SJSA1 (cell line): ENCODE measurements around the gene CDAN1. TPM values are rescaled to one million over a fixed set of nuclear protein-coding genes. Genes with fewer than 3 reads are reported as not detected.
A peak's percentile ranks its signal among the peaks of the same experiment; 100 is the strongest.

ENCODE experiments used
- DNase-seq, 2 experiments: peaks; one replicate each; pipeline ENCODE4 v3.0.0-alpha.2; 2015 to 2020; ENCODE audit warnings: low spot score in 2 of 2, low read depth in 1 of 2
- H3K27ac ChIP-seq: fragments of 250-450 bp; sonication (Bioruptor Pico); 2 replicates; pipeline ENCODE4 v1.5.1; 2020; ENCODE audit warnings: mild to moderate bottlenecking, moderate library complexity
- H3K27me3 ChIP-seq: fragments of 250-450 bp; sonication (Bioruptor Pico); replicated peaks from 2 replicates; pipeline ENCODE4 v1.5.1; 2020; ENCODE audit warnings: mild to moderate bottlenecking, moderate library complexity
- H3K36me3 ChIP-seq: fragments of 250-450 bp; sonication (Bioruptor Pico); 2 replicates; pipeline ENCODE4 v1.5.1; 2020; ENCODE audit warnings: mild to moderate bottlenecking
- H3K4me1 ChIP-seq: fragments of 250-450 bp; sonication (Bioruptor Pico); replicated peaks from 2 replicates; pipeline ENCODE4 v1.6.1; 2021; ENCODE audit warnings: mild to moderate bottlenecking
- H3K4me3 ChIP-seq: fragments of 250-450 bp; sonication (Bioruptor Pico); 2 replicates; pipeline ENCODE4 v1.5.1; 2020; ENCODE audit warnings: mild to moderate bottlenecking
- H3K9me3 ChIP-seq: fragments of 250-450 bp; sonication (Bioruptor Pico); replicated peaks from 2 replicates; pipeline ENCODE4 v1.5.1; 2020; ENCODE audit warnings: mild to moderate bottlenecking
- total RNA-seq: library from RNA; depleted of rRNA; stranded (reverse); fragments of >200 nt; shearing (Covaris generic); gene quantifications from 2 replicates; pipeline ENCODE4 v1.2.3, GENCODE V29; 2014

CDAN1 gene
- total RNA-seq, 1 experiment from 2014 or later: 15.9 TPM

DNA sequence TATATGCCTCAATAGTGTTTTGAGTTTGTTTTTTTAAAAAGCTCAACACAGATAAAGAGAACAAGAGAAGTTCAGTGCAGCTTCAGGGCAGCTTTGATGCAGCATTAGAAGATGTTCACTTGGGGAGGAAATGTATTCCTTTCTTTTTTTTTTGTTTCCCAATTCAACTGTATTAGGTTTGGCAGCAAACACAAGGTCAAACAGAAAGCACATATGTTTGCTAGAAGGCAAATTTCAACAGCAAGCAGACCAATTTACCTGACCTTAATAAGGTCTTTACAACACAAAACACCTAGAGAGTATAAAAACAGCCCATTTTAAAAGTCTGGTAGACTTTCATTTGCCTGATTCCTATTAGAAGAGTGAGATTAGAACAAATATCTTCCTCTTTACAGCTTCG lies 7.3 kb upstream of the CDAN1 start:
- Histone ChIP-seq H3K36me3 (peaks cover 12% of the 10 kb centered on the region), H3K27me3 (no peaks in the 10 kb centered on the region), H3K4me3 (no peak overlapping the region), H3K4me1 (no peaks in the 10 kb centered on the region), H3K9me3 (no peaks in the 10 kb centered on the region), H3K27ac (no peak overlapping the region)
- DNase-seq: no peak

DNA sequence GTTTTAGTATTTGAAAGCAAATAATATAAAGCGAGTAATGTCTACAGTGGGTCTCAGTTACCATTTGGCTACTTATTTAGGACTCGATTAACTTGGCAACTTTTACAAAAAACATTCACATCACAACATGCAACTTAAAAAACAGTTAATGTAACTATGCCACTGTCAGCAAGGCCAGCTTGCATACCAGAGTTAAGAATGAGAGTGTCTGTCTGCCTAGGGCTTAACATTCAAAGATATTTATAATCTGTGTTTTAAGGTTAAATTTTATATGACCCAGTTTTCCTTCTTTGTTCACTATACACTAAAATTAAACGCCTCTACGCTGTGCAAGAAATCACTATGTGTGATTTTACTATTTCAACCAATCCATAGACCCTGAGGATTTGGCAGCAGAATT lies 5.2 kb upstream of the CDAN1 start:
- no peaks in the 10 kb centered on the region for H3K27me3 ChIP-seq
- no peak for DNase-seq
- no peaks in the 10 kb centered on the region for H3K9me3 ChIP-seq
- H3K36me3 ChIP-seq: peaks cover 12% of the 10 kb centered on the region
- peaks cover 11% of the 10 kb centered on the region for H3K4me1 ChIP-seq
- H3K27ac ChIP-seq: no peak overlapping the region
- no peak overlapping the region for H3K4me3 ChIP-seq

GRCh38 chr15:42741710-42742109 lies 4.8 kb upstream of the CDAN1 start:
- Histone ChIP-seq H3K27ac (no peak overlapping the region), H3K4me3 (no peak overlapping the region), H3K27me3 (no peaks in the 10 kb centered on the region), H3K36me3 (peaks cover 14% of the 10 kb centered on the region), H3K9me3 (0 out of 2 replicates have a peak, but pooled peaks cover 1% of the 10 kb centered on the region), H3K4me1 (peaks cover 12% of the 10 kb centered on the region)
- no peak for DNase-seq

GRCh38 chr15:42737529-42738328 lies 801 bp upstream of the CDAN1 start:
- 0 out of 2 replicates have a peak, but pooled peaks cover 2% of the 10 kb centered on the region for H3K9me3 ChIP-seq
- peaks cover 42% of the 10 kb centered on the region for H3K36me3 ChIP-seq
- DNase-seq: no peak
- H3K4me1 ChIP-seq: peaks cover 22% of the 10 kb centered on the region
- H3K4me3 ChIP-seq: peak overlapping the region; percentile 97
- no peaks in the 10 kb centered on the region for H3K27me3 ChIP-seq
- H3K27ac ChIP-seq: peak overlapping the region; percentile 85

DNA sequence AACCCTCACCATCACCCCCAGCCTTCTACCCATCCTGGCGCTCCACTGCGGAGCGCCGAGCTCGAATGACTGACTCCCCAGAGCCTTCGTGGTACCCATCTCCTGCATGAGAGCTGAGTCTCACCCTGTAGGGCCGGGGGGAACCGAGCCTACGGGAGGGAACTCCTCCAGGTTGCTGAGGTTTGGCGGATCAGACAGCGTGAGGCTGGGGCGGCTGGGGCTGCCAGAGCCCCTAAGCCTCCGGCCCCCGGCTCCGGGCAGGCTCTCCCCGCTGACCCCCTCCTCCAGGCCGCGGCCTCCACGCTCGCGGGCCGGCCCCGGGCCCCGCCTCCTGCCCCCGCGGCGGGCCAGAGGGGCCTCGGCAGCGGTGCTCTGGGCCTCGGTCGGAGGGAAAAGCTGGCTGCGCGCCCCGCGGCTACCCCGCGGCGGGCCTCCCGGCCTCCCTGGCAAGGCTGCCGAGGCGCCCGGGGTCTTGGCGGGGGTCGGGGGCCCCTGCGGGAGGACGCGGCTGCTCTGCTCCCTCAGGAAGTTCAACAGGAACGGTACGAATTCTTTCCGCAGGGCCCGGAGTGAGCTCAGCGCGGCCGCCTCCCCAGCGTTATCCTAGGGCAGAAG lies 643 bp downstream of the CDAN1 start:
- peak overlapping the region; percentile 97 for H3K4me3 ChIP-seq
- H3K27me3 ChIP-seq: no peaks in the 10 kb centered on the region
- H3K36me3 ChIP-seq: peaks cover 56% of the 10 kb centered on the region
- H3K9me3 ChIP-seq: 0 out of 2 replicates have a peak, but pooled peaks cover 2% of the 10 kb centered on the region
- peak overlapping the region; percentile 85; the same call in 1 of the 2 replicates for H3K27ac ChIP-seq
- peaks cover 22% of the 10 kb centered on the region for H3K4me1 ChIP-seq
- peak in 1 of 2 experiments; percentile 31 for DNase-seq

GRCh38 chr15:42735382-42736165 lies 1.4 kb downstream of the CDAN1 start:
- Histone ChIP-seq H3K9me3 (0 out of 2 replicates have a peak, but pooled peaks cover 2% of the 10 kb centered on the region), H3K27ac (peak overlapping the region; percentile 85; the same call in 1 of the 2 replicates), H3K36me3 (peaks cover 64% of the 10 kb centered on the region), H3K4me1 (peaks cover 22% of the 10 kb centered on the region), H3K4me3 (peak overlapping the region; percentile 97), H3K27me3 (no peaks in the 10 kb centered on the region)
- DNase-seq: peak in 1 of 2 experiments; percentile 9

DNA sequence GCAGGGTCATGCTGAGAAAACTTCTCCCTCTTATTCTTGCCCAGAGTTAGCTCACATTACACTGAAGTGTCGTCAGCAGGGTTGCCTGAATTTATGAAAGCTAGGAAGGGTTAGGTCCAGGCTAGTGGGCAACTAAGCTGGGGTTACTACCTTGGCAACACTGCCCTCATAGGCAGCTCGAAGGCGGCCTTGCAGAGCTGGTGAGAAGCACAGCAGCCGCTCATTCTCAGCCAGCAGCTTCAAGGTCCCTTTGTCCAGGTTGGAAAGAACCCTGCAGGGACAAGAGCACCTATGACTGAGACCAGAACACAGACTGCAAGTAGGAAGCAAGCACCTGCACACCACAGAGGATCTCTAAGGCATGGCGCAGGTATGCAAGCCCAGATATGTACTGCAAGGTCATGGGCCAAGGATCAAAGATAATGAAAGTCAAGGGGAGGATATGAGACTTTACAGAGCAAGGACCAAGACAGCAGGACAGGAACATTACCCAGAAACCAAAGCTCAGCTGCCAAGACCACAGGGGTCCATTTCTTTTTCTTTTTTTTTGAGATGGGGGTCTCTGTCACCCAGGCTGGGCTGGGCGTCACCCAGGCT lies 2.8 kb downstream of the CDAN1 start:
- Histone ChIP-seq H3K27ac (no peak overlapping the region), H3K9me3 (0 out of 2 replicates have a peak, but pooled peaks cover 2% of the 10 kb centered on the region), H3K4me1 (peaks cover 22% of the 10 kb centered on the region), H3K36me3 (peaks cover 76% of the 10 kb centered on the region), H3K27me3 (no peaks in the 10 kb centered on the region), H3K4me3 (no peak overlapping the region)
- no peak for DNase-seq

DNA sequence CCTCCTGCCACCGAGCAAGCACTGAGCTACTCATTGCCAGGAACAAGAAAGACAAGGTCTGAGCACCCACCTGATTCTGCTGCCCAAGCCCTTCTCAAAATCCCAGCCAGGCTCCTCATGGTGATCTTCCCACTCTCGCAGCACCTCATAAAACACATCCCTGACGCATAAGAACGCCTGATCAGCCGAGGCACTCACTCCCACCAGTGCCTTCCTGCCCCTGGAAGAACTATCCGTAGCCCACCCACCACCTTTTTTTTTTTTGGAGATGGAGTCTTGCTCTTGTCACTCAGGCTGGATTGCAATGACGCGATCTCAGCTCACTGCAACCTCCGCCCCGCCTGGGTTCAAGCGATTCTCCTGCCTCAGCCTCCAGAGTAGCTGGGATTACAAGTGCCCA lies 3.9 kb downstream of the CDAN1 start:
- Histone ChIP-seq H3K36me3 (peaks cover 87% of the 10 kb centered on the region), H3K9me3 (0 out of 2 replicates have a peak, but pooled peaks cover 2% of the 10 kb centered on the region)
- no peak for DNase-seq

GRCh38 chr15:42732095-42732827 lies 4.7 kb downstream of the CDAN1 start:
- Histone ChIP-seq H3K9me3 (0 out of 2 replicates have a peak, but pooled peaks cover 2% of the 10 kb centered on the region), H3K4me3 (no peak overlapping the region), H3K4me1 (peaks cover 12% of the 10 kb centered on the region), H3K27me3 (no peaks in the 10 kb centered on the region), H3K36me3 (peaks cover 95% of the 10 kb centered on the region), H3K27ac (no peak overlapping the region)
- DNase-seq: no peak

More for the DNA sequence above, 3.9 kb downstream of the CDAN1 start:
- Histone ChIP-seq H3K27me3 (no peaks in the 10 kb centered on the region), H3K4me3 (no peak overlapping the region), H3K4me1 (peaks cover 19% of the 10 kb centered on the region), H3K27ac (no peak overlapping the region)

- Histone ChIP-seq H3K27me3 (no peaks in the 10 kb centered on the region), H3K36me3 (peaks cover 98% of the 10 kb centered on the region), H3K9me3 (no peaks in the 10 kb centered on the region), H3K4me1 (peaks cover 10% of the 10 kb centered on the region; the same call in 1 of the 2 replicates), H3K4me3 (no peak overlapping the region), H3K27ac (no peak overlapping the region)
- DNase-seq: no peak
These were observed 5.5 kb downstream of the CDAN1 start for GRCh38 chr15:42731461-42731860.

DNA sequence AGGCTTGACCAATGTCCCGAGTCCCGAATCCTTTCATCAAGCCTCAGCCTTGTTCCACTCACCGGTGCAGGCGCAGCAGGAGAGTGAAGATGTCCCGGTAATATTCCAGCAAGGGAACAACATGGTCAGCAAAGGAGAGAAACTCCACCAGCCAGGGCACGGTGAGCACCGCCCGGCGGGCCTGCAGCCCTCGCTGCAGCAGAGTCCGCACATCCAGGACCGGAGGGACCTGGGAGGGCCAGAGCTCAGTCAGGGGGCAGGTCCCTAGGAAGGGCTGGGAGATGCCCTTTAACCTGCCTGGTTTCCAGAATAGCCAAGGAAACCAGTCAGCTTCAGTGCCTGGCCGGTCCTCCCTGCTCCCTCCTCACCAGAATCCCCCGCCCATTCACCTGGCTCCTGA lies 6.4 kb downstream of the CDAN1 start:
- Histone ChIP-seq H3K9me3 (no peaks in the 10 kb centered on the region), H3K27me3 (no peaks in the 10 kb centered on the region), H3K36me3 (peaks cover 98% of the 10 kb centered on the region), H3K27ac (no peak overlapping the region), H3K4me1 (peaks cover 2% of the 10 kb centered on the region; the same call in 1 of the 2 replicates), H3K4me3 (no peak overlapping the region)
- DNase-seq: no peak

GRCh38 chr15:42730135-42730534 lies 6.8 kb downstream of the CDAN1 start:
- peaks cover 98% of the 10 kb centered on the region for H3K36me3 ChIP-seq
- DNase-seq: no peak
- H3K4me3 ChIP-seq: no peak overlapping the region
- H3K27me3 ChIP-seq: no peaks in the 10 kb centered on the region
- no peak overlapping the region for H3K27ac ChIP-seq
- no peaks in the 10 kb centered on the region for H3K9me3 ChIP-seq
- no peaks in the 10 kb centered on the region for H3K4me1 ChIP-seq

GRCh38 chr15:42729409-42729808 lies 7.5 kb downstream of the CDAN1 start:
- H3K4me1 ChIP-seq: no peaks in the 10 kb centered on the region
- no peak overlapping the region for H3K4me3 ChIP-seq
- H3K27ac ChIP-seq: no peak overlapping the region
- no peak for DNase-seq
- peaks cover 98% of the 10 kb centered on the region for H3K36me3 ChIP-seq
- no peaks in the 10 kb centered on the region for H3K27me3 ChIP-seq
- no peaks in the 10 kb centered on the region for H3K9me3 ChIP-seq
